Stimulated activated CD4-positive, alpha-beta T cell treated with anti-CD3 and anti-CD28 coated beads, TNF-alpha, amount 100 ng/mL, for 48 hours (primary cell): Measurements from ENCODE around the gene FOXC2.

Experiments
- DNase-seq, 3 donors: peaks; one replicate each; pipeline ENCODE4 v3.0.0-alpha.2; 2020; ENCODE audit warnings: low read depth in 3 of 3

FOXC2 gene

DNA sequence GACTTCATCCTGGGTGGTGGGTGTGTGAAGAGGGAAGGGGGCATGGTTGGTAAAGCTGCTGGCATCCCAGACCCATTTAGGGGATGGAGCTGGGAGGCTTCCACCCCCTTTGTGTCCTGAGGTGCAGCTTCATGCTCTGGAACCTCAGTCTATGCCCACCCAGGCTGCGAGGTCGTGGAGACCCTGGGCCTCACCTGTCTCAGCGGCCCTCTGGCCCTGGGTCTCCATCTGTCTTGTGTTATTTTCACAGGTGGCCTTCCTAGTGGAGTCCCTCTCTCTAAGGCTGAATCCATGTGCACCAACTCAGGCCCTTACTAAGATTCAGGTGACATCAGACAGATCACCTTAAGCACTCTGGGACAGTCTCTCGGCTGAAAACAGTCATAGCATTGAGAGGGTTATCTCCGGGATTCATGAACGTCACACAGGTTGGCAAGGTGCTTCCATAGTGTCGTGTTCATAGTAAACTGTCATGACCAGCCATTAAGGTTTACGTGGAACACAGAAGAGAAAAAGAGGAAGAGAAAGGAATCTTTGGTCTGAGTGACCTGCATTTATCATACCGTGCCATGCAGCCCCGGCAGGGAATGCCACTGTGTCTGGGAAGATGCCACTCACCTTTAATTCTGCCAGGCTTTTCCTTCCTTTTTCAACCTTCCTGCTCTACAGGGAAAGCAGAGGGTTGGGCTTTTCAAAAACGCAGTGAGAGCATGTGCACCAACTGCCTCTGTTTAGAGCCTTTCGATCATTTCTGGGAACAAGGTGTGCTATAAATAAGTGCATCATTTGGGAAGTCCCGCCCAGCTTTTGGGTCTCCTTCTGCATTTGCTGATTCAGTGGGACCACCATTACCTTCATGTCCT is 7.2 kb downstream of the FOXC2 start:
- no peak for DNase-seq

- DNase-seq: no peak
Measured at GRCh38 chr16:86574646-86575045, 8.0 kb downstream of the FOXC2 start.

- no peak for DNase-seq
Measured at GRCh38 chr16:86575095-86575685, 8.6 kb downstream of the FOXC2 start.

- peak in 1 of 3 donors; percentile 50 for DNase-seq
Measured at GRCh38 chr16:86575754-86576557, 9.3 kb downstream of the FOXC2 start.

- DNase-seq: no peak
Measured at GRCh38 chr16:86576591-86577313, 10.1 kb downstream of the FOXC2 start.

- DNase-seq: no peak
Measured at GRCh38 chr16:86577314-86577971, 10.8 kb downstream of the FOXC2 start.

DNA sequence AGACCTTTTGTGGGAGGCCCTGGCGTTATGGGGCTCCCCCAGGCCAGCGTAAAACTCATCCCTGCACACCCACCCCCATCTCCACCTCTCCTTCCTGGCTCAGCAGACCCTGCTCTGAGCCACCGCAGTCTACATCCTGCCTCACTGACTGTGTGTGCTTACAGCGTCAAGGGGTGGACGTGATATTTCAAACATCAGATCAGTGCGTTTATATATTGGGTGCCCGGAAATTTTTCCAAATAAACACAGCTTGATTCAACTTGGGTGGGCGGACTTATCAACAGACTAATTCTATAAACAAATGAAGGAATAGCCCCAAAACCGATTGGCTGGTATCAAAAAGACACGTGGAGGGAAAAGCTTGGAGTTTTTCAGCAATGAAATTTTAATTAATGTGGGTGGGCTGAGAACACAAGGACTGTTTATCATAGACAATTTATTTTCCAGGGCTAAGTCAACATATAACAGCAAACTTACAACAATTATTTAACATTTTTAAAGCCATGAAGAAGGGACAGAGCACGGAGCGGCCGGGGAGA is 11.5 kb downstream of the FOXC2 start, which contains the start of gene FOXL1:
TSS of gene FOXL1 (plus strand) at position 489 of the 539 bp plus-strand sequence. CDS start 175 bp downstream, outside the sequence.
- no peak for DNase-seq

- no peak for DNase-seq
Measured at GRCh38 chr16:86578611-86579267, 12.1 kb downstream of the FOXC2 start.

DNA sequence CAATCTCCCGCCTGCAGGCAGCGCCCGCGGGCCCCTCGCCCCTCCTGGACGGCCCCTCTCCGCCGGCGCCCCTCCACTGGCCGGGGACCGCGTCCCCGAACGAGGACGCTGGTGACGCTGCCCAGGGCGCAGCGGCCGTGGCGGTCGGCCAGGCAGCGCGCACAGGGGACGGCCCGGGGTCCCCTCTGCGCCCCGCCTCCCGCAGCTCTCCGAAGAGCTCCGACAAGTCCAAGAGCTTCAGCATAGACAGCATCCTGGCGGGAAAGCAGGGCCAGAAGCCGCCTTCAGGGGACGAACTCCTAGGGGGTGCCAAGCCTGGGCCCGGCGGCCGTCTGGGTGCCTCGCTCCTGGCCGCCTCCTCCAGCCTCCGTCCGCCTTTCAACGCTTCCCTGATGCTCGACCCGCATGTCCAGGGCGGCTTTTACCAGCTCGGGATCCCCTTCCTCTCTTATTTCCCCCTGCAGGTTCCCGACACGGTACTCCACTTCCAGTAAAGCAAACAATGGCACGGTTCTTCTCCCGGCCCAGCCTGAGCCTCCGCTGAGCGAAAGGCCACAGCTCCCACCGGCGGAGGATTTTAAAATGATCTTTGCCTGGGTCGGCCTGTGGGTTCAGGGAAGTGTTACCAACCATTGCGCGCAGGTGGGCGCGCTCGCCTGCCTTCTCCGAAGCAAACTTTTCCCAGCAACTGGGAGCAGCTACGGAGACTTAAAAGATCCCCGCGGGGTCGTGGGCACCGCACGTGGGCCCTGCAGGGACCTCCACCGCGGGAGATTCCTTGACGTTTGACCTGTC is 12.8 kb downstream of the FOXC2 start:
- DNase-seq: no peak

DNA sequence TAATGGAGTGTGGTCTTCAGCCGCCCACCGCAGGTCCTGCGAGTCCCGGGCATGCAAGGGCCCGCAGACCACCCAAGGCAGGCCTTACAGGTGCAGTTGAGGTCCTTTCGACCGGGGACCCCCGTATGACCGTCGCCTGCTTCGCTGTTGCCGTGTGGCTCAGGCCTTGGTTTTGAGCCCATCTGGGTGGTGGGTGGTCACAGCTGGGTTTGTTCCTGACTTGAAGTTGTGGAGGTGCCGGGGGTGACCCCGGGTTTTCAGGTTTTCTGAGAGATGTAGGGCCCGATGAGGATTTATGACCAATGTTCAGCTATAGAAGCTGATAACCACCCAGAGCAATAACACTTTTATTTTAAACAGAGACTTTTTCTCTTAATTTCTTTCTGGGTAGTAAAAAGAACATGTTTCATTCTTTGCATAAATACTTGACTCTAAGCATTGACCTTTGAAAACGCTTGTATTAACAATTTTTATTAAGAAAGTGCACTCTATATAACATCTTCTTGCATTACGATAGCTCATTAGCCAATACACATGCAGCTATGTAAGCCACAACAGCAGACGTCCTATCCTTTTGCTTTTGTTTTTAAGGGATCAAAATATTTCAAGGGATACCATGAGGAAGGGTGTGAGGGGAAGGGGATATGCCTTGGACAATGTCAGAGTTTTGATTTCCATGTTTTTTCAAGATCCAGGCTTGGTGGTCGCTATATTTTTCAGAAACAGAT is 13.6 kb downstream of the FOXC2 start:
- DNase-seq: no peak

GRCh38 chr16:86580791-86581170 is 14.2 kb downstream of the FOXC2 start:
- DNase-seq: no peak

GRCh38 chr16:86581458-86581857 is 14.8 kb downstream of the FOXC2 start:
- no peak for DNase-seq

DNA sequence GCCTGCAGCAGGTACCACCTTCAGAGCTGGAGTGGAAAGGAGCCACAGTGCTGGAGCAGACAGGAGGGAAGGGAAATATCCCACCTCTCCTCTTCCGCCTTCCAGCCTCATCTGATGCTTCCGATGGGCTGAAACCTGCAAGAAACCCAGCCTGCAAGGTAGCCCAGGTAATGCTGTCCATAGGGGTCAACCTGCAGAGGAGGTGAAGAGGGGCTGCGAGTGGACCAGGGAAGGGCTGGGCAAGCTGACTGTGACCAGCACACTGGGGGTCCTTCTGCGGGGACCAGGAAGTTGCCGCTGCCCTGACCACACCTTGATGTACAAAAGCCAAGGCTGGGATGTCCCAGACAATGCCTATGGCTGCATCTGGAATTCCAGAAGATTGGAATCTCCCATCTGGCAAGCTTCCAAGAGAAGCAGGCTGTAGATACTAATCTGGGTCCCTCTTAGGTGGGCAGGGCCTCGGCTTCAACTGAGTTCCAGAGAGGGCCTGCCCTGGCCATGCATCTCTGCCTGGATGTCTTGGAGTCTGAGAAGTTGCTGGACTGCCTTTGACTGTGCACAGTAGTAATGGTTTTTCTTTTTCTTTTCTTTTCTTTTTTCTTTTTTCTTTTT is 17.5 kb downstream of the FOXC2 start:
- DNase-seq: no peak

DNA sequence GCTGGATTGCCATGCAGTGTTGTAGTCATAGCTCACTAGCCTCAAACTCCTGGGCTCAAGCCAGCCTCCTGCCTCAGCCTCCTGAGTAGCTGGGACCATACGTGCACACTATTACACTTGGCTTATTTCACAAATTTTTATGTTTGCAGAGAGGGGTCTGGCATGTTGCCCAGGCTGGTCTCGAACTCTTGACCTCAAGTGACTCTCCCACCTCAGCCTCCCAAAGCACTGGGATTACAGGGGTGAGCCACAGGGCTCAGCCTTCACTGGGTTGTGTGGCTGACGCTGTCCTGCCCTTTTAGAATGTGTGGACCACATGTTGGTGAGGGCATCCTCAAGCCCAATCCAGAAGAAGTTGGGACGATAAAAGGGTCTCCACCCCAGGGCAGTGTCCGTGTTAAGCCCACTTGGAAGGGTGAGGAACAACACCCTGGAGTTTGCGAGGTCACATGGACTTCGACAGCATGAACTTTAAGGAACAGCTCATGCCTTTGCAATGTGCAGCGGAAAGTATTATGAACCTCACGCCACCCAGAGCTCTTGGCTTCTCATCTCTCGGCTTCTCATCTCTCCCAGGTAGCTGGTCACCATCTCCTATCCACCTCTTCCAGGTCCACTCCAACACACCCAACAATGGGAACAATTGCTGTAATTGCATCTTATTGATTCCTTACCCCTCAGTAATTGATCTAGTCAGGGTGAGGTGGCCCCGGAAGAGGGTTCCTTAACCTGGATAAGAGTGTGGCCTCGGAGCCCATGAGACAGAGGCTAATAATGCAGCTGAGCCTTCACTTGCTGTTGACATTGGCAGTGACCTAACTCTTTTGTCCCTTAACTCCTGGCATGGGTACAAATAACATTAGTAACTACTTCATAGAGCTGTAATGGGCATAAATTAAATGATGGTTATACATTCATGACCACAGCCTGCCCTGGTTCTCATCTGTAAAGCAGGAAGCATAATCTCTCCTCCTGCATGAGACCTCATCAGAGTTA is 18.4 kb downstream of the FOXC2 start:
- no peak for DNase-seq

DNA sequence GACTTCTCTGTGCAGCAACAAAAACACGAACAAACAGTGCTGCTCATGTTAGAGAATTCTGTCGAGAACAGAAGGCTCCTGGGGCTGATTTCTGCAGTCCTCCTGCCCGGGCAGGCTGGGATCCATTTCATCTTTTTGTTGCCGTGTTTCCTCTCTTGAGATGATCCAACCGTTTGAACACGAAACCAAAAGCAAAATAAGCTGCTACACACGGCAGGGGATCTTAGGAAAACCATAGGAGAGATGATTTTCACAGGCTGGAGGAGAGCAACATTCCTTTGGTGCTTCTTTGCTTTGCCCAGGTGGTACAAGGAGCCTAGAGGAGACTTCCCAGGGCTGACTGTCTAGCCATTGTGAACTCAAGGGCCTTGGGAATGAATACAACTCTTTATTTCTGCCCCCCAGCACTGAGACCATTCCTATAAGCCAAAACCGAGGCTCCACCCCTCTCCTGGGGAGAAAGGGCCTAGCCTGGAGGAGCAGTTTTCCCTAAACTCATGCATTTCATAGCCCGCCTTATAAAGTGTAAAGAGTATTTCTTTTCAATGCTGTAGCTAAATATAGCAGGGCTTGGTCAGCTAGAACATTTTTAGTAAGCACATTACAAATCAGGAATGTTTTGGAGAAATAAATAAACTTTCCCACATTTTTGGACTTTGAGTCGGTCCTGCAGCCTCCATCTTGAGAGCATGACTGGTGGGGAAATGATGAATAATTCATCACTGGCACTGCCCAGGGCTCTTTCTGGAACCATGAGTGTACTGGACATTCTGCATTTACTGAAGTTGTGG is 19.4 kb downstream of the FOXC2 start:
- DNase-seq: no peak

DNA sequence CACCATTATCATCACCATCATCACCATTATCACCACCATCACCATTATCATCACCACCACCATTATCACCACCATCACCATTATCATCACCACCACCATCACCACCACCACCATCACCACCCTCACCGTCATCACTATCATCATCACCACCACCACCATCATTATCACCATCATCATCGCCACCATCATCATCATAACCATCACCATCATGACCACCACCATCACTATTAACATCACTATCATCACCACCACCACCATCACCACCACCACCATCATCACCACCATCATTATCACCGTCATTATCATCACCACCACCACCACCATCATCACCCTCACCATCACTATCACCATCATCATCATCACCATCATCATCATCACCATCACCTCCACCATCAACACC is 20.9 kb downstream of the FOXC2 start:
- no peak for DNase-seq
